ENCODE measurements around the gene FAM3A. TPM values are rescaled to one million over a fixed set of nuclear protein-coding genes. Genes with fewer than 3 reads are reported as not detected.

Gene FAM3A
- total and polyA plus RNA-seq, 10 of the 15 experiments (the other 5 are each of a cell fraction or from before 2014, with no cell fraction given), result 0.29 to 21.1 (median 11.4) TPM

- Histone ChIP-seq H3K4me3 (no peak overlapping the region), H3K9ac (ENCODE audit: control insufficient read depth, insufficient read depth, low read length) (peak overlapping the region; percentile 39), H3K27me3 (replicated peaks in 1 of 2; ENCODE audit: control insufficient read depth in 2 of 2, insufficient read depth in 2 of 2, low read length in 1 of 2) (no peaks in the 10 kb centered on the region), H4K20me1 (ENCODE audit: control insufficient read depth, insufficient read depth) (no peaks in the 10 kb centered on the region), H3K4me2 (ENCODE audit: control insufficient read depth, insufficient read depth) (peak overlapping the region; percentile 64; the same call in 1 of the 2 replicates), H2AFZ (ENCODE audit: control insufficient read depth, low read depth, low read length) (peak overlapping the region; percentile 23; the same call in 1 of the 2 replicates), H3K79me2 (ENCODE audit: control insufficient read depth, insufficient read depth, low read length) (peaks cover 5% of the 10 kb centered on the region), H3K36me3 (ENCODE audit: control insufficient read depth in 2 of 2, insufficient read depth in 2 of 2, low read length in 1 of 2) (no peaks in the 10 kb centered on the region), H3K4me1 (ENCODE audit: control insufficient read depth, insufficient read depth, low read length) (peaks cover 14% of the 10 kb centered on the region), H3K27ac (ENCODE audit: control insufficient read depth, insufficient read depth) (no peak overlapping the region), H3K9me3 (replicated peaks; ENCODE audit: control insufficient read depth, insufficient read depth, low read length) (no peaks in the 10 kb centered on the region)
- FAIRE-seq, result no peak
- in situ Hi-C loops (cut with MboI), result loop anchor here (10.0 to 25.0 kb wide), 2 partner anchors 293 to 405 kb away; partner anchors contain the start of genes OPN1LW and SMIM9
- ChIA-PET POLR2A (interaction anchor here (0.8 kb wide), 2 partner anchors 10 to 51 kb away, joined by 3 to 5 read pairs; partner anchors contain the start of gene SLC10A3), SMC1A (ENCODE audit: uncharacterized antibody, unreplicated experiment) (interaction anchor here (1.2 kb wide), 1 partner anchor 208 kb away, joined by 5 read pairs; no protein-coding TSS in a partner anchor), CTCF (interaction anchor here (1.0 to 1.6 kb wide), 2 partner anchors 15 to 298 kb away, joined by 3 to 8 read pairs; no protein-coding TSS in a partner anchor), RAD21 (ENCODE audit: unreplicated experiment) (interaction anchor here (0.7 kb wide), 1 partner anchor 52 kb away, joined by 4 read pairs; the partner anchor contains the start of gene SLC10A3)
- intact Hi-C loops (cut with micrococcal nuclease; ENCODE audit: unreplicated experiment), result no loop called here
- no peak for ATAC-seq
- BruUV-seq (replicated peaks), result no TSS peak
- no peak for TF ChIP-seq SUPT20H (IDR thresholded peaks at IDR 0.05; ENCODE audit: borderline replicate concordance, control insufficient read depth, low read depth, low read length)
- no peak for TF ChIP-seq CEBPZ (IDR thresholded peaks at IDR 0.05; ENCODE audit: low read depth, low read length)
- no peak for TF ChIP-seq ESRRA (IDR thresholded peaks at IDR 0.05; ENCODE audit: low read length)
- TF ChIP-seq SMARCA5 (IDR thresholded peaks at IDR 0.05), result no peak
- TF ChIP-seq PAX8 (IDR thresholded peaks at IDR 0.05), result no peak
- TF ChIP-seq LARP7 (IDR thresholded peaks at IDR 0.05), result no peak
- TF ChIP-seq ZNF622 (IDR thresholded peaks at IDR 0.05), result no peak
- no peak for TF ChIP-seq RBBP5 (conservative IDR thresholded peaks at IDR 0.05)
- TF ChIP-seq RAD51 (IDR thresholded peaks at IDR 0.05), result no peak
- TF ChIP-seq ASH2L (IDR thresholded peaks at IDR 0.05; ENCODE audit: borderline replicate concordance, low read depth), result no peak
- no peak for TF ChIP-seq ZSCAN29 (IDR thresholded peaks at IDR 0.05)
- no peak for TF ChIP-seq EZH2 (IDR thresholded peaks at IDR 0.05; ENCODE audit: borderline replicate concordance, control insufficient read depth, low read depth, low read length)
- no peak for TF ChIP-seq SKIL (IDR thresholded peaks at IDR 0.05; ENCODE audit: low read depth, poor library complexity, severe bottlenecking)
- TF ChIP-seq POLR2A (IDR thresholded peaks at IDR 0.05; ENCODE audit: low read depth, low read length), result no peak
- no peak for TF ChIP-seq CBX3 (IDR thresholded peaks at IDR 0.05; ENCODE audit: borderline replicate concordance, low read depth)
- 46% methylated on average over 12 of the region's 12 CpGs for WGBS (ENCODE audit: insufficient coverage, insufficient replicate concordance, low lambda C conversion rate, missing lambda C conversion rate)
- DNase-seq (ENCODE audit: low read depth, low spot score), result no peak
These were observed 26.1 kb upstream of the FAM3A start for GRCh38 chrX:154541896-154542722.
